ENCODE measurements around the gene TRAPPC14.

GRCh38 chr7:100159099-100159623, 638 bp upstream of the TRAPPC14 start:
- TF ChIP-seq CTCF (IDR thresholded peaks at IDR 0.05) (no peak), POLR2A (IDR thresholded peaks at IDR 0.05) (no peak)
